Duodenal mucosa (tissue), 2 donors: ENCODE data around the gene RPS14.
"Not testable (repeated sequence)": the region's sequence is repeated elsewhere in the genome, so short reads cannot be mapped to it uniquely, and the experiment has no call there.

ENCODE experiments used
- H3K27ac ChIP-seq: one replicate; pipeline ENCODE4 v1.7.0; 2013; ENCODE audit warnings: low read depth, low read length
- H3K27me3 ChIP-seq, 2 donors: one replicate each; pipeline ENCODE4 v1.7.0; 2013; ENCODE audit warnings: low read length in 2 of 2, control low read depth in 1 of 2; ENCODE audit not compliant: insufficient read depth in 2 of 2, control insufficient read depth in 1 of 2
- H3K36me3 ChIP-seq, 2 donors: one replicate each; pipeline ENCODE4 v1.7.0; 2013; ENCODE audit warnings: low read length in 2 of 2, control low read depth in 1 of 2; ENCODE audit not compliant: insufficient read depth in 2 of 2, control insufficient read depth in 1 of 2
- H3K4me1 ChIP-seq, 2 donors: one replicate each; pipeline ENCODE4 v1.7.0; 2013; ENCODE audit warnings: low read length in 2 of 2, control low read depth in 1 of 2; ENCODE audit not compliant: insufficient read depth in 2 of 2, control insufficient read depth in 1 of 2
- H3K4me3 ChIP-seq, 2 donors: one replicate each; pipeline ENCODE4 v1.7.0; 2013; ENCODE audit warnings: low read length in 2 of 2, low read depth in 1 of 2
- H3K9ac ChIP-seq, 2 donors: one replicate each; pipeline ENCODE4 v1.7.0; 2013; ENCODE audit warnings: low read length in 2 of 2, low read depth in 1 of 2
- H3K9me3 ChIP-seq, 2 donors: one replicate each; pipeline ENCODE4 v1.7.0; 2013; ENCODE audit warnings: low read length in 2 of 2, control low read depth in 1 of 2; ENCODE audit not compliant: control insufficient read depth in 1 of 2

The RPS14 gene

GRCh38 chr5:150458802-150459557 lies 9.4 kb upstream of the RPS14 start:
- H3K27me3 ChIP-seq = no peaks in the 10 kb centered on the region
- H3K4me1 ChIP-seq = no peaks in the 10 kb centered on the region
- H3K27ac ChIP-seq = no peak overlapping the region
- no peaks in the 10 kb centered on the region for H3K9me3 ChIP-seq
- no peak overlapping the region for H3K4me3 ChIP-seq
- no peaks in the 10 kb centered on the region for H3K36me3 ChIP-seq
- no peak overlapping the region for H3K9ac ChIP-seq

- no peaks in the 10 kb centered on the region for H3K4me1 ChIP-seq
- no peak overlapping the region for H3K4me3 ChIP-seq
- H3K27ac ChIP-seq = no peak overlapping the region
- H3K27me3 ChIP-seq = no peaks in the 10 kb centered on the region
- H3K9ac ChIP-seq = no peak overlapping the region
- no peaks in the 10 kb centered on the region for H3K36me3 ChIP-seq
- H3K9me3 ChIP-seq = no peaks in the 10 kb centered on the region
Measured at GRCh38 chr5:150457562-150458240, 8.2 kb upstream of the RPS14 start.

GRCh38 chr5:150457121-150457520 lies 7.6 kb upstream of the RPS14 start:
- Histone ChIP-seq H3K4me3 (no peak overlapping the region), H3K9ac (no peak overlapping the region), H3K36me3 (no peaks in the 10 kb centered on the region), H3K9me3 (no peaks in the 10 kb centered on the region), H3K4me1 (no peaks in the 10 kb centered on the region), H3K27ac (no peak overlapping the region), H3K27me3 (no peaks in the 10 kb centered on the region)

GRCh38 chr5:150454492-150455229 lies 5.1 kb upstream of the RPS14 start:
- no peak overlapping the region for H3K9ac ChIP-seq
- H3K4me3 ChIP-seq = no peak overlapping the region
- H3K9me3 ChIP-seq = no peaks in the 10 kb centered on the region
- H3K27ac ChIP-seq = no peak overlapping the region
- no peaks in the 10 kb centered on the region for H3K36me3 ChIP-seq
- no peaks in the 10 kb centered on the region for H3K4me1 ChIP-seq
- H3K27me3 ChIP-seq = no peaks in the 10 kb centered on the region

GRCh38 chr5:150454027-150454426 lies 4.5 kb upstream of the RPS14 start:
- not testable (repeated sequence) for H3K4me1 ChIP-seq, H3K9me3 ChIP-seq, H3K9ac ChIP-seq, H3K27ac ChIP-seq, H3K36me3 ChIP-seq, H3K27me3 ChIP-seq, H3K4me3 ChIP-seq

GRCh38 chr5:150452914-150453313 lies 3.4 kb upstream of the RPS14 start:
- peaks cover 0 to 1% of the 10 kb centered on the region in 2 donors for H3K36me3 ChIP-seq
- H3K27ac ChIP-seq = no peak overlapping the region
- H3K4me3 ChIP-seq = no peak overlapping the region
- no peaks in the 10 kb centered on the region for H3K27me3 ChIP-seq
- H3K9me3 ChIP-seq = no peaks in the 10 kb centered on the region
- no peak overlapping the region for H3K9ac ChIP-seq
- peaks cover 8 to 10% of the 10 kb centered on the region in 2 donors for H3K4me1 ChIP-seq

GRCh38 chr5:150451594-150451993 lies 2.1 kb upstream of the RPS14 start:
- Histone ChIP-seq H3K4me1 (peaks cover 19 to 22% of the 10 kb centered on the region in 2 donors), H3K9me3 (no peaks in the 10 kb centered on the region), H3K27ac (no peak overlapping the region), H3K9ac (no peak overlapping the region), H3K4me3 (no peak overlapping the region), H3K27me3 (no peaks in the 10 kb centered on the region), H3K36me3 (peaks cover 9 to 14% of the 10 kb centered on the region in 2 donors)

- Histone ChIP-seq H3K9me3 (no peaks in the 10 kb centered on the region), H3K27ac (peak overlapping the region; percentile 98), H3K4me1 (peaks cover 19 to 22% of the 10 kb centered on the region in 2 donors), H3K27me3 (no peaks in the 10 kb centered on the region), H3K36me3 (peaks cover 30 to 40% of the 10 kb centered on the region in 2 donors), H3K9ac (peak overlapping the region; percentile 92 to 98), H3K4me3 (peak overlapping the region; percentile 77 to 95)
Measured at GRCh38 chr5:150448952-150449516, 505 bp downstream of the RPS14 start.

GRCh38 chr5:150448334-150448733 lies 1.2 kb downstream of the RPS14 start:
- Histone ChIP-seq H3K27ac (no peak overlapping the region), H3K9me3 (no peaks in the 10 kb centered on the region), H3K27me3 (no peaks in the 10 kb centered on the region), H3K4me1 (peaks cover 19 to 22% of the 10 kb centered on the region in 2 donors), H3K4me3 (peak overlapping the region; percentile 77 to 95), H3K36me3 (peaks cover 36 to 47% of the 10 kb centered on the region in 2 donors), H3K9ac (peak overlapping the region; percentile 92 to 98)

GRCh38 chr5:150447188-150447587 lies 2.4 kb downstream of the RPS14 start:
- peaks cover 38 to 51% of the 10 kb centered on the region in 2 donors for H3K36me3 ChIP-seq
- H3K4me1 ChIP-seq = peaks cover 19 to 22% of the 10 kb centered on the region in 2 donors
- H3K9me3 ChIP-seq = no peaks in the 10 kb centered on the region
- no peak overlapping the region for H3K4me3 ChIP-seq
- peak overlapping the region in 1 of 2 donors; percentile 98 for H3K9ac ChIP-seq
- H3K27ac ChIP-seq = no peak overlapping the region
- H3K27me3 ChIP-seq = no peaks in the 10 kb centered on the region
